SU-DHL-6 (cell line): ENCODE measurements around the gene COX19.

Experiments used
- CTCF ChIP-seq: fragments of 200-600 bp; sonication (generic); IDR thresholded peaks from one replicate; pipeline ENCODE4 v1.5.1; 2017; ENCODE audit warnings: antibody characterized with exemption, mild to moderate bottlenecking, low read length, moderate library complexity; ENCODE audit not compliant: insufficient read depth, poor library complexity, severe bottlenecking
- EZH2phosphoT487 ChIP-seq: fragments of 200-600 bp; sonication (generic), shearing (Covaris generic); conservative IDR thresholded peaks from 2 replicates; pipeline ENCODE4 v1.6.1; 2018; ENCODE audit warnings: mild to moderate bottlenecking, antibody characterized with exemption, low read length, moderate library complexity, mixed read lengths

GRCh38 chr7:1014681-1015080, 39.3 kb upstream of the COX19 start:
- TF ChIP-seq CTCF (no peak), EZH2phosphoT487 (no peak)
